ENCODE results near the gene ABCG2. TPM values are rescaled to one million over a fixed set of nuclear protein-coding genes. Genes with fewer than 3 reads are reported as not detected.

Gene ABCG2
- total RNA-seq, 1 experiment from 2014 or later = not detected

DNA sequence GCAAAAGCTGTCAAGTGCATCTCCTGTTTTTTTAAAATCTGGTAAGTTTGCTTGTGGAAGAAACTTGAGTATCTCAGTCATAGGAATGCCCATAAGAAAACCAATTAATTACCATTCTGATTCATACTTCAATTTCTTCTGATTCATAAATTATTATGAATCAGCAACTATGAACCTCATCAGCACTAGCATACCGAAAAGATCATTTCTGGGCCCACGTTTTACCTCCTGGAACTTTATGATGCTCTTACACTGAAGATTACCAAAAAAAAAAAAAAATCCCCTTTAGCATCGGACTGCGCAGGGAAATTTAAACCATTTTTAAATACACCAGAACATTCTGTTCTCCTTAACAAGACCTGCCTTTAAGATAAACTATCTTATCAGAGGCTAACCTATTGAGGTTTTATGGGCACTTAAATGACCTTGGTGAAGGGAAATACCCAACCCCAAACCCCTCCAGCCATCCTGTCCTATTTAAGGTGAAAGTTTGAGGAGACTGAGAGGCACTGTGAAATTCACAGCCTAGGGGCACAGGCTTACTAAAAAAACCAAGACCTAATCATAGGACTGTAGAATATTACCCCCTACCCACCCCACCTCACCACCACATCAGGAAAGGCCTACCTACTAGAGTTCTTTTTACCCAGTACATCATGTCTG, 38.2 kb upstream of the ABCG2 start:
- no peak overlapping the region for H3K4me3 ChIP-seq (ENCODE audit: low read depth, low read length, poor library complexity, severe bottlenecking)
- no peak for DNase-seq (ENCODE audit: low spot score)
- H3K4me1 ChIP-seq (ENCODE audit: insufficient read depth, low read length, poor library complexity, severe bottlenecking) = no peaks in the 10 kb centered on the region
- H3K27me3 ChIP-seq (replicated peaks; ENCODE audit: insufficient read depth, low read depth, low read length, poor library complexity) = no peaks in the 10 kb centered on the region
- CTCF ChIA-PET = no interaction called here
- no peaks in the 10 kb centered on the region for H3K36me3 ChIP-seq (ENCODE audit: insufficient read depth, low read length, poor library complexity, severe bottlenecking)
- intact Hi-C loops (cut with micrococcal nuclease; ENCODE audit: unreplicated experiment) = no loop called here
- H3K9me3 ChIP-seq (ENCODE audit: low read depth, low read length, poor library complexity, severe bottlenecking) = no peaks in the 10 kb centered on the region
- POLR2A ChIA-PET (ENCODE audit: low non-redundant PET) = no interaction called here
- TF ChIP-seq EZH2 (IDR thresholded peaks at IDR 0.05; ENCODE audit: borderline replicate concordance, low read depth, low read length, poor library complexity, severe bottlenecking) (no peak), CTCF (conservative IDR thresholded peaks at IDR 0.05; ENCODE audit: low read depth, low read length) (no peak)
- H3K27ac ChIP-seq (ENCODE audit: low read depth, low read length, poor library complexity, severe bottlenecking) = no peak overlapping the region
- no TSS peak for BruUV-seq (replicated peaks)

GRCh38 chr4:88196013-88196365, 37.5 kb upstream of the ABCG2 start:
- H3K4me1 ChIP-seq (ENCODE audit: insufficient read depth, low read length, poor library complexity, severe bottlenecking) = no peaks in the 10 kb centered on the region
- no peaks in the 10 kb centered on the region for H3K9me3 ChIP-seq (ENCODE audit: low read depth, low read length, poor library complexity, severe bottlenecking)
- TF ChIP-seq EZH2 (IDR thresholded peaks at IDR 0.05; ENCODE audit: borderline replicate concordance, low read depth, low read length, poor library complexity, severe bottlenecking) (no peak), CTCF (conservative IDR thresholded peaks at IDR 0.05; ENCODE audit: low read depth, low read length) (no peak)
- intact Hi-C loops (cut with micrococcal nuclease; ENCODE audit: unreplicated experiment) = no loop called here
- H3K36me3 ChIP-seq (ENCODE audit: insufficient read depth, low read length, poor library complexity, severe bottlenecking) = no peaks in the 10 kb centered on the region
- no peaks in the 10 kb centered on the region for H3K27me3 ChIP-seq (replicated peaks; ENCODE audit: insufficient read depth, low read depth, low read length, poor library complexity)
- H3K4me3 ChIP-seq (ENCODE audit: low read depth, low read length, poor library complexity, severe bottlenecking) = no peak overlapping the region
- no TSS peak for BruUV-seq (replicated peaks)
- POLR2A ChIA-PET (ENCODE audit: low non-redundant PET) = no interaction called here
- CTCF ChIA-PET = no interaction called here
- no peak for DNase-seq (ENCODE audit: low spot score)
- H3K27ac ChIP-seq (ENCODE audit: low read depth, low read length, poor library complexity, severe bottlenecking) = no peak overlapping the region

DNA sequence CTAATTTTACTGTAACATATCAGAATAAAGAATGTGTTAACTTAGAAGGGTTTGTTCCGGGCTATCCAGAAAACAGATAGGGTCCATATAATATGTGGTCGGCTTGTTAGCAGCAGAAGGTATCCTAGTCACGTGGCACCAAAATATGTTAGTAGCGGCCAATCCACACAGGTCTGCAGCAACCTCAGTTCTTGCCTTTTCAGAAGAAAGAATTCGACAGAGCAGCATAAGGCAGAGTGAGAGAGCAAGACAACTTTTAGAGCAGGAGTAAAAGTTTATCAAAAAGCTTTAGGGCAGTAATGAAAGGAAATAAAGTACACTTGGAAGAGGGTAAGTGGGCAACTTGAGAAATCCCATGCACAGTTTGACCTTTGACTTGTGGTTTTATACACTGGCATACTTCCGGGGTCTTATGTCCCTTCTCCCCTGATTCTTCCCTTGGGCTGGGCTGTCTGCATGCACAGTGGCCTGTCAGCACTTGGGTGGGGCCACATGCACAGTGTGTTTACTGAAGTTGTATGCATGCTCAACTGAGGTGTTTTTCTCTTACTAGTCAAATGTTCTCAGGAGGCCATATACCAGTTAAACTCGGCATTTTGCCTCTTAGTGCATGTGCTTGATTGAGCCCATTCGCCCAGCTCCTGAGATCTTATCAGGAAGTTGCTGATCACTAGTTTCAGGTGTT, 37.0 kb upstream of the ABCG2 start:
- no peaks in the 10 kb centered on the region for H3K36me3 ChIP-seq (ENCODE audit: insufficient read depth, low read length, poor library complexity, severe bottlenecking)
- ChIA-PET POLR2A (ENCODE audit: low non-redundant PET) (no interaction called here), CTCF (no interaction called here)
- intact Hi-C loops (cut with micrococcal nuclease; ENCODE audit: unreplicated experiment) = no loop called here
- no peak overlapping the region for H3K27ac ChIP-seq (ENCODE audit: low read depth, low read length, poor library complexity, severe bottlenecking)
- BruUV-seq (replicated peaks) = no TSS peak
- TF ChIP-seq CTCF (conservative IDR thresholded peaks at IDR 0.05; ENCODE audit: low read depth, low read length) = no peak
- H3K9me3 ChIP-seq (ENCODE audit: low read depth, low read length, poor library complexity, severe bottlenecking) = no peaks in the 10 kb centered on the region
- H3K4me1 ChIP-seq (ENCODE audit: insufficient read depth, low read length, poor library complexity, severe bottlenecking) = no peaks in the 10 kb centered on the region
- no peak for DNase-seq (ENCODE audit: low spot score)
- no peaks in the 10 kb centered on the region for H3K27me3 ChIP-seq (replicated peaks; ENCODE audit: insufficient read depth, low read depth, low read length, poor library complexity)
- H3K4me3 ChIP-seq (ENCODE audit: low read depth, low read length, poor library complexity, severe bottlenecking) = no peak overlapping the region
